C4-2B (cell line): ENCODE measurements around the gene OPRL1.

Source experiments
- ZFX ChIP-seq: fragments of 450-650 bp; IDR thresholded peaks from 2 replicates; pipeline ENCODE4 v1.6.1; 2017
- TF ChIP-seq, protein P1 (sequence below): fragments of 450-650 bp; conservative IDR thresholded peaks from 2 replicates; pipeline ENCODE4 v1.5.1; 2017; ENCODE audit warnings: mild to moderate bottlenecking

- TF ChIP-seq, protein P1, sequence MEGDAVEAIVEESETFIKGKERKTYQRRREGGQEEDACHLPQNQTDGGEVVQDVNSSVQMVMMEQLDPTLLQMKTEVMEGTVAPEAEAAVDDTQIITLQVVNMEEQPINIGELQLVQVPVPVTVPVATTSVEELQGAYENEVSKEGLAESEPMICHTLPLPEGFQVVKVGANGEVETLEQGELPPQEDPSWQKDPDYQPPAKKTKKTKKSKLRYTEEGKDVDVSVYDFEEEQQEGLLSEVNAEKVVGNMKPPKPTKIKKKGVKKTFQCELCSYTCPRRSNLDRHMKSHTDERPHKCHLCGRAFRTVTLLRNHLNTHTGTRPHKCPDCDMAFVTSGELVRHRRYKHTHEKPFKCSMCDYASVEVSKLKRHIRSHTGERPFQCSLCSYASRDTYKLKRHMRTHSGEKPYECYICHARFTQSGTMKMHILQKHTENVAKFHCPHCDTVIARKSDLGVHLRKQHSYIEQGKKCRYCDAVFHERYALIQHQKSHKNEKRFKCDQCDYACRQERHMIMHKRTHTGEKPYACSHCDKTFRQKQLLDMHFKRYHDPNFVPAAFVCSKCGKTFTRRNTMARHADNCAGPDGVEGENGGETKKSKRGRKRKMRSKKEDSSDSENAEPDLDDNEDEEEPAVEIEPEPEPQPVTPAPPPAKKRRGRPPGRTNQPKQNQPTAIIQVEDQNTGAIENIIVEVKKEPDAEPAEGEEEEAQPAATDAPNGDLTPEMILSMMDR = no peak
- TF ChIP-seq ZFX = no peak
Observed at GRCh38 chr20:64113444-64113775, 33.5 kb downstream of the OPRL1 start.
